HG02840 (cell line): ENCODE measurements around the gene SERPINB10.
A peak's percentile ranks its signal among the peaks of the same experiment; 100 is the strongest.
"Not testable (repeated sequence)": the region's sequence is repeated elsewhere in the genome, so short reads cannot be mapped to it uniquely, and the experiment has no call there.

ENCODE experiments used
- ATAC-seq: cut with Tn5 transposase; IDR thresholded peaks from one replicate; pipeline ENCODE4 v1.9.1; 2021; ENCODE audit warnings: mild to moderate bottlenecking, moderate library complexity, moderate number of reproducible peaks; ENCODE audit not compliant: unreplicated experiment, low FRiP score

SERPINB10 gene

GRCh38 chr18:63890237-63890949 lies 17.4 kb upstream of the SERPINB10 start:
- ATAC-seq: no peak

GRCh38 chr18:63890950-63891304 lies 16.8 kb upstream of the SERPINB10 start:
- no peak for ATAC-seq

DNA sequence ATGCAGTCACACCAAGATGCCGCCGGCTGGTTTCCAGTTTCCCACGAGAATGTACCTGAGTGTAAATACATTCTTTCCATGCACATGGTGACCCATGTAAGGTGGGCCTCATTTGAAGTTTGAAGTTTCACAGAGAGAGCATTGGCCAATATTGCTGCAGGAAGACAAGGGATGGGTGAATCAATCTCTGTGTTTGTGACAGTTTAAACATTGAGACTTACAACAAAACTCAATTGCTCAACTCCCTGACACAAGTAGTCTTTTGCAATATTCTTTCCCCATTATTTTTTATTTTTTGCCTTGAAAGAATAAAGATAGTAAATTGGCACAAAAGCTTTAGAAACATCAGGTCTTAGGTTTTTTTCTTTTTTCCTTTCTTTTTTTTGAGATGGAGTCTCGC lies 15.2 kb upstream of the SERPINB10 start:
- no peak for ATAC-seq

GRCh38 chr18:63894106-63894772 lies 13.5 kb upstream of the SERPINB10 start:
- ATAC-seq: no peak

DNA sequence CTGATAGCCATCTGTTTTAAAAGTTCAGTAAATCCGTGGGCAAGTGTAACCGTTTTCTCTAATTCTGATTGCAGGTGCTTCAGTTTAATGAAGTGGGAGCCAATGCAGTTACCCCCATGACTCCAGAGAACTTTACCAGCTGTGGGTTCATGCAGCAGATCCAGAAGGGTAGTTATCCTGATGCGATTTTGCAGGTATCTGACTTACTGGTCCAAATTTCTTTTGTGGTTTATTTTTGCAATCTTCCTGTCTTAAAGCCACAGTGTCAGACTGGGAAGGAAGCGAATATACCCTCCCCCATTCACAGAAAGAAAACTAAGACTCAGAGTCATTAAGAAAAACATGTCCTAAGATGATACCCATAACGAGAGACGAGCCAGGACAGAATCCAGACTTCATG lies 12.6 kb upstream of the SERPINB10 start:
- no peak for ATAC-seq

DNA sequence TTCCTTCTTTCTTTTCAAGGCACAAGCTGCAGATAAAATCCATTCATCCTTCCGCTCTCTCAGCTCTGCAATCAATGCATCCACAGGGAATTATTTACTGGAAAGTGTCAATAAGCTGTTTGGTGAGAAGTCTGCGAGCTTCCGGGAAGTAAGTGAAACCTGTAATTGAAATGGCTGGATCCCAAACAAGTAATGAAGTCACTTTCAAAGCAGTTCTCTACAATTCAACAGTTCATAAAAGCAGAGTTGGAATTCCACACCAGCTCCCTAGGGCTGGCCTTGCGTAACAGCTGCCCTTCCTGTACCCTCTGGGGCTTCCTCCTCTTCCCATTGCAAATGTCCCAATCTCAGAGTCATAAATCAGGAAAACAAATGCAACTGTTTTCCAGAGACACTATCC lies 10.7 kb upstream of the SERPINB10 start:
- no peak for ATAC-seq

DNA sequence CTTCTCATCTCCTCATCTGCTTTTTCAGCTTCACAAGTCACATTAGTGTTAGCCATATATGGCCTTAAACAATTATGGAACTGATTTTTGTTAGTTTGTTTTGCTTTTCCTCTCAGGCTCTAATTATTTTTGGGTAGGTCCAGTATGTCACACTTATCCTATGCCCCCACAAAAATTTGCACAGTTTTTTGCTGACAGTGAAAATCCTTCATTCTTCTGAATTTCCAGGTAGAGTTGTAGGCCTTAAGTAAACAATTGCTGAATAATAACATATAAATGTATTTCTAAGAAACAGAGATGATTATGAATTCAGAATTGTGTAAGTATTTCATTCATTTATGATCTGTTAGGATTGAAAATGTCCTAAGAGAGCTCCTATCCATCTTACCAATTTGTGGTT lies 8.6 kb upstream of the SERPINB10 start:
- ATAC-seq: no peak

- no peak for ATAC-seq
These were observed 3.7 kb upstream of the SERPINB10 start for GRCh38 chr18:63903851-63904570.

DNA sequence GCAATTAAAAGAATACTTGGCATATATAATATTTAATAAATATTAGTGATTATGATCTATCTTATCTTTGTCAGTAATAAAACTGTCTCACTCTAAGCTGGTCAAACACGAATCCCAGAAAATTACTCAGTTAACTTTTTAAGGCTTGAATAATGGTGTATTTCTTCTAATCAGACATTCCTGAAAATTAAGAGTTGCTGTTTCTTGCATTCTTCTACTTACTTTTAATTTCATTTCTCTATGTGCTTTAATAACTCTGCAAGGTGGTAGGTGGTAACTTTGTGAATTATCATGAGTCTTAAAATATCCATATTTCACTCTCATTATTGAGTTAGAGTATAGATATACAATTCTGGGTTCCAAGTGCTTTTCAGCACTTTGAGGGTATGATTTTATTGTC lies 3.1 kb upstream of the SERPINB10 start:
- ATAC-seq: no peak

DNA sequence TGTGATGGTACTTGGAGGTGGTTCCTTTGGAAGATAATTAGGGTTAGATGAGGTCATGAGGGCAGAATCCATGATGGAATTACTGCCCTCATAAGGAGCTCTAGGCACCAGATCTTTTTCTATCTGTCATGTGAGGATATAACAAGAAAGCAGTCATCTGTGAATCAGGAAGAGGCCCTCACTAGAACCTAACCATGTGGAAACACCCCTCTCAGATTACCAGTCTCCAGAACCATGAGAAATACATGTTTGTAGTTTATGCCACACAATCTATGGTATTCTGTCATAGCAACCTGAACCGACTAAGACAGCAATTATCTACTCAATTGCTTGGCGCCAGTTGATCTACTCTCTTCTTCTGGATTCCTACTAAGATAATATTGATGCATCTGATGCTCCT lies 2.4 kb upstream of the SERPINB10 start:
- no peak for ATAC-seq

- no peak for ATAC-seq
These were observed 1.7 kb upstream of the SERPINB10 start for GRCh38 chr18:63906056-63906455.

DNA sequence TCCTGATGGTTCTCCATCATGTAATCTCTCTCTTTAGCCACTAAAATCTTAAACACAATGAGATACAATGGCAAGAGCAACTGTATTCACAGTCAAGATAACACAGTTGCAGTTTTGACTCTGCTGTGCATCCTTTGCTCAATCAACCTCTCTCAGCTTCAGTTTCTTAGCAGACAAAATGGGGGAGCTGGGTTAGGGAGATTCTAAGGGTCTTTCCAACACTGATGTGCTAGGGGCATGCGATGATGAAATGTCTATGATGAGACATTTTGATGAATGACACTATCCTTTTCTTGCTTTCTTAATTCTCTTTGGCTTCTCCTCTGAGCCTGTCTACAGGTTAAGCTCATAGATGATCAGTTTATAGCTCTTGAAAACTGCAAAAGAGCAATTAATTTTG lies 1.1 kb downstream of the SERPINB10 start:
- ATAC-seq: no peak

GRCh38 chr18:63909870-63910269 lies 2.1 kb downstream of the SERPINB10 start:
- ATAC-seq: peak; percentile 76

DNA sequence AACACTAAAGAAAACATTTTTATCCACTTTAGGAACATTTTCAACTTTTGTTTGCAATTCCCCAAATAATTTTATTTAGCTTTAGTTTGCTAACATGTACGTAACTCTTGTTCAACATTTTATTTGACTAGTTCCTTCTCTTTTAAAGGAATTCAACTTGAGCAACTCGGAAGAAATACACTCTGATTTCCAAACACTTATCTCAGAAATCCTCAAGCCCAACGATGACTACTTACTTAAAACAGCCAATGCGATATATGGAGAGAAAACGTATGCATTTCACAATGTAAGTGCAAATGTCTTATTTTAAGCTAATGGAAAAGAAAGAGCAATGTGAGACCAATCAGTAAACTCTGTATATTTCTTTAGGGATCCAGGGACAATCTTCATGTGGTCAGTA lies 10.1 kb downstream of the SERPINB10 start:
- no peak for ATAC-seq

- no peak for ATAC-seq
These were observed 14.3 kb downstream of the SERPINB10 start for GRCh38 chr18:63922049-63922448.

DNA sequence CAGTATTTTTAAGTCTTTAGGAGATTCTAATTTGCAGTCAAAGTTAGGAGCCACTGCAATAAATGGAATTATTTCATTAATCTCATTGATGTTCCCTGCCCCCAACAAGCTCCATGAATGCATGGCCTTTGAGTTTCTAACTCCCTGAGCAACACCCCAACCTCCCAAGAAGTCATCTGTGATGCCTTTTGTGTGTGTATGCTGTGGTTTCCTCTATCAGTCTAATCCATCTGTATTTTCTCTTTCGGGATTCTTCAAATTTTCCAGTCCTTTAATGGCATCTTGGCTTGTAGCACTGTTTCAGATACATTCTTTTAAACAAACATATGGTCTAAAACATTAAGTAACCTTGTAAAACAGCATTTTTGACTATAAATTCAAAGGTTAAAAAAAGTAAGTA lies 16.8 kb downstream of the SERPINB10 start:
- ATAC-seq: no peak

DNA sequence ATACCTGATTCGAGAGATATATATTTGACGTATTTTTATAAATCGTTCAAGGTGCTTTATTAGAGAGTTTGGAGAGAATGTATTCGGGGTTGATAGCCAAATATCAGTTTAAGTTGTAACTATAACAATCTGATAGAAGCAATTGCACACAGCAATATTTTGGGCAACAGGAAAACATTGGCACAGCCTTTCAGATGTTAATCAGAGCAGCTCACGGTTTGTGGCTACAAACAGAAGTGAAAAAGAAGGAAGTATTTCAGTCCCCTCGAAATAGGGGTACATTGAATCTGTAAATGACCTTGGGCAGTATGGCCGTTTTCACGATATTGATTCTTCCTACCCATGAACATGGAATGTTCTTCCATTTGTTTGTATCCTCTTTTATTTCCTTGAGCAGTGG lies 20.6 kb downstream of the SERPINB10 start:
- no peak for ATAC-seq

DNA sequence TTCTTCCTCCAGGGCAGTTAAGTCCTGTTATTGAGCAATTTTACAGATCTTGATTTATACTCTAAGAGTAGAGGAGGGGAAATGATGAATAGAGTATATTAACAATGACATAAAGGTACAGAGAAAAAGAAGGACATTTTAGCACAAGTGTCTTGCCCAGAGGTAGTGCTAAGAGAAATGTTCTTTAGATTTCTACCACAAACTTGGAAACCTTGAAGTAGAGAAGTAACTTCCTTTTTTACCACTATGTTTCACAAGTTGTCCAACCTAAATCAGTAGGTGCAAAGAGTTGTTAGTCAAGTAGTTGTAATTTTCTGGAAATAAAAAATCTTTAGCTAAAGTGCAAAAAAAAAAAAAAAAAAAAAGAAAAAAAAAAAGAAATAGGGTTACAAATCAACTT lies 21.6 kb downstream of the SERPINB10 start:
- ATAC-seq: not testable (repeated sequence)

DNA sequence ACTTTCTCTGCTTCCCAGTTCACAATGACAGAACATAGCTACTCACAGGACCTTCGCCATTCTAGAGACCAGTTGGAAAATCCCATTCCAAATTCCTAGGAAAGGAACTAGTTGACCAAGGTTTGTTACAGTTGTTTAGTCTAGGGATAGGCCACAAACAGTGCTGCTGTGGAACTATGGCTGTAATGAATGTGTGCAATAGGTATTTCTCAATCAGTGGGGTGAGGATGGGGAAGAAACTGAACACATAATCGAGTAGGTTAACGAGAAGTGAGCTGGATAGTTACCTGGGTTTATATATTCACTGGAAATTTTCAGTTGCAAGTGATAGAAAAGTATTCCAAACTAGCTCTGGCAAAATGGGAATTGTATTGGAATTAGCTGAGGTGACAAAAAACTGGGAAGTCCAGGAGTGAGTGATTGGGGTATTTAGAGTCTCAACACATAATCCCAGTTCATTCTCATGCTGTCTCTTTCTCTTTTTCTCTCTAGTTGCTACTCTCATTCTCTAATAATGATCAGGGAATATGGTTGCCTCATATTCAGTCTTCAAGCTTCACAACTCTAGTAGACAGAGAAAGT lies 23.1 kb downstream of the SERPINB10 start:
- ATAC-seq: no peak

GRCh38 chr18:63936156-63936931 lies 28.6 kb downstream of the SERPINB10 start:
- peak; percentile 100 for ATAC-seq
